AG08396 (cell line): ENCODE data around the gene CLHC1.
"Not testable (repeated sequence)": the region's sequence is repeated elsewhere in the genome, so short reads cannot be mapped to it uniquely, and the experiment has no call there.

ENCODE experiments used
- DNase-seq: peaks from one replicate; pipeline ENCODE4 v3.0.0; 2012; ENCODE audit warnings: low spot score, mixed read lengths

Gene CLHC1

DNA sequence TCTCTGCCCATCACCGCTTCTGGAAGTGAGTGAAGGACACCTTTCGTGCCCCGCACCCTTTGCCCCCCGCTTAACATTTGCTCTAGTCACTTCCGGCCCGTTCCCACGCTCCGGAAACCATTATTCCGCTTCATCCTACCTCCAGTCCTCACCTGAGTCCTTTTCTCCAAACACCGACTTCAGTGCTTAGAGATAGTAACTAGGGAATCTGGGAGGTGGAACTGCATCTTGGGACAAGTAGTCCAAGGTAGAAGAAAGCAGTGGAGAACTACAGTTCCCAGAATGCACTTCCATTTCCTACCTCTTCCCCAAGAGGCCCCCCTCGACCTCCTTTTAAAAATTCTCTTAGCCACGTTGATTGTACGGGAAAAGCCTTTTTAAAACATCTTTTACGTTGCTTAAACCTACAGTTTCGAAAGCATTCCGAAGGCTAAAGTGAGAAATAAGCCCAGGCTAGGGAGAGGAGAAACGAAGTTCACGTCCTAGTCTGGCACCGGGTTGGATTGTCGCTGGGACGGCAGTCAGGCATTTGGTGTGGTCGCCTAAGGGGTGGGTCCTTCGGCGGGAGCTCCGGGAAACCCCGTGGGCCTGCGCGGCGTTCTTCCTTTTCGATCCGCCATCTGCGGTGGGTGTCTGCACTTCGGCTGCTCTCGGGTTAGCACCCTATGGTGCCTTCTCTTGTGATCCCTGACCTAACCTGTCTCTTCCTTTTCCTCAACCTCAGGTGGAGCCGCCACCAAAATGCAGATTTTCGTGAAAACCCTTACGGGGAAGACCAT is at the start of gene CLHC1, which contains the start of gene RPS27A:
TSS of gene CLHC1 (minus strand) at position 210 of the 779 bp plus-strand sequence. CDS start 9,882 bp downstream, outside the sequence.
TSS of gene RPS27A (plus strand) at position 605 of the 779 bp plus-strand sequence. CDS start at position 742, 137 bp downstream.
- DNase-seq: peak; percentile 89

- not testable (repeated sequence) for DNase-seq
These were observed 48.9 kb upstream of the CLHC1 start for GRCh38 chr2:55280851-55281546.

- DNase-seq: not testable (repeated sequence)
These were observed 47.8 kb upstream of the CLHC1 start for GRCh38 chr2:55279859-55280424.

DNA sequence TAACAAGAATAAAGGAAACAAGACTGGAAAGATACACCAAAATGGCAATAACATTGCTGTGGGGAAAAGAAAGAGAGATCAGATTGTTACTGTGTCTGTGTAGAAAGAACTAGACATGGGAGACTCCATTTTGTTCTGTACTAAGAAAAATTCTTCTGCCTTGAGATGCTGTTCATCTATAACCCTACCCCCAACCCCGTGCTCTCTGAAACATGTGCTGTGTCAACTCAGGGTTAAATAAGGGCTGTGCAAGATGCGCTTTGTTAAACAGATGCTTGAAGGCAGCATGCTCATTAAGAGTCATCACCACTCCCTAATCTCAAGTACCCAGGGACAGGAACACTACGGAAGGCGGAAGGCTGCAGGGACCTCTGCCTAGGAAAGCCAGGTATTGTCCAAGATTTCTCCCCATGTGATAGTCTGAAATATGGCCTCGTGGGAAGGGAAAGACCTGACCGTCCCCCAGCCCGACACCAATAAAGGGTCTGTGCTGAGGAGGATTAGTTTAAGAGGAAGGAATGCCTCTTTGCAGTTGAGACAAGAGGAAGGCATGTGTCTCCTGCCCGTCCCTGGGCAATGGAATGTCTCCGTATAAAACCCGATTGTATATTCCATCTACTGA is 47.2 kb upstream of the CLHC1 start:
- DNase-seq: not testable (repeated sequence)

- DNase-seq: no peak
These were observed 45.2 kb upstream of the CLHC1 start for GRCh38 chr2:55277310-55277709.

DNA sequence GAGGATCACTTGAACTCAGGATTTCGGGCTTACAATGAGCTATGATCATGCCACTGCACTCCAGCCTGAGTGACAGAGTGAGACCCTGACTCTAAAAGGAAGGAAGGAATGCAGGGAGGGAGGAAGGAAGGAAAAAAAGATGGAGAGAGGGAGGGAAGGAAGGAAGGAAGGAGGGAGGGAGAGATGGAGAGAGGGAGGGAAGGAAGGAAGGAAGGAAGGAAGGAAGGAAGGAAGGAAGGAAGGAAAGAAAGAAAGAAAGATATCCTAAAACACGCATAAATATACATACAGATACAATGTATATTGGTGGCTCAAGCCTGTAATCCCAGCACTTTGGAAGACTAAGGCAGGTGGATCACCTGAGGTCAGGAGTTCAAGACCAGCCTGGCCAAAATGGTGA is 42.3 kb upstream of the CLHC1 start:
- not testable (repeated sequence) for DNase-seq

- DNase-seq: peak; percentile 3
These were observed 37.5 kb upstream of the CLHC1 start for GRCh38 chr2:55269645-55269990.

GRCh38 chr2:55268907-55269644 is 37.0 kb upstream of the CLHC1 start, which contains the start of gene MTIF2:
Gene MTIF2, minus strand, starts transcription at chr2:55269231. Its CDS starts 5,373 bp downstream, at chr2:55263858.
- peak; percentile 92 for DNase-seq

DNA sequence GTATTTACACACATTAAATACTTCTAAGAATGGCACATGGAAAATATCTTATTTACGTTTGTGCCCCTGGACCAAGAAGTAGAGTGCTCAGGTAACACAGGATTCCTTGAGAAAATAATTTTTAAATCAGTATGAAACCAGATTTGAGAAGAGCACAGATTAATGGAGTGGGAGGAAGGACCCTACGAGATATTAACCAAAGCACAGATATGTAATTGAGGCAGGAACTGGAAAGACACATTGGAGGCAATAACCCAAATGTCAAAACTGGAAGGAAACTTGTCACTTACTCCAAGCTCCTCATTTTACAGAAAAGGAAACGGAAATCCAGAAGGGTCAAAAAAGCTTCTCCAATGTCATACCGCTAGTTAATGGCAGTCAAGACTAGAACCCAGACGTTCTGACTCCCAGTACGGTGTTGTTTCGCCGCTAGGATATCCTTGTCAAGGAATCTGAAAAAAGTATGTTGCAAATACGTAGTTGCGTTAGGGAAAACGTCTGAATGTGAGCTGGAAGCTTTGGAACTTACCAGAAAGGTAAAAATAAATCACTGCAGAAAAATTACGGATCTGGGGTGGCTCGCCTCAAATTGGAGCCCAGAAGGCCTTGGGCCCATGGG is 36.3 kb upstream of the CLHC1 start:
- no peak for DNase-seq

DNA sequence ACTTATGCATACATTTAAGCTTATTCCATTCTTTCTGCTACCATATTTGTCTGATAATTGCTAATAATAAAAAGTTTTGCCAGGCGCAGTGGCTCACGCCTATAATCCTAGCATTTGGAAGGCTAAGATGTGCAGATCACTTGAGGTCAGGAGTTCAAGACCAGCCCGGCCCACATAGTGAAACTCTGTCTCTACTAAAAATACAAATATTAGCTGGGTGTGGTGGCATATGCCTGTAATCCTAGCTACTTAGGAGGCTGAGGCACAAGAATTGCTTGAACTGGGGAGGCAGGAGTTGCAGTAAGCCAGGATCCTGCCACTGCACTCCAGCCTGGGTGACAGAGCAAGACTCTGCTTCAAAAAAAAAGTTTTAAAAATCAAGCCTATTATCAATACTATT is 27.5 kb upstream of the CLHC1 start:
- not testable (repeated sequence) for DNase-seq

DNA sequence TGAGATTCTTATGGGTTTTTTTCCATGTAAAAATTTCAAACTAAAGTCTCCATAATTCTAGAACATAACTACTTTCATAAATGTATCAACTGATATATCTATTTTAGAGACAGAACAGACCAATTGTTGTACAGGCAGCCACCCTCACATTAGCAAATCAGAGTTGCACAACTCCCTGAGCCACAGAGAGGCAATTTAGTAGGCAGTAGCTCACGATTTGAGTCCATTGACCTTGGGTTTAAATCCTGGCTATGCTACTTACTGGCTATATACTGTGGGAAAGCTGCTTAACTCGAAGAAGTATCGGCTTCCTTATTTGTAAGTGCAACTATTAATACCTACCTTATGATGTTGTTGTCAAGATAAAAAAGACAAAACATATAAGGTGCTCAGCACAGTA is 20.7 kb upstream of the CLHC1 start:
- DNase-seq: no peak

GRCh38 chr2:55247025-55247424 is 14.9 kb upstream of the CLHC1 start:
- DNase-seq: no peak

GRCh38 chr2:55245411-55245810 is 13.3 kb upstream of the CLHC1 start:
- no peak for DNase-seq

- DNase-seq: no peak
These were observed 10.5 kb upstream of the CLHC1 start for GRCh38 chr2:55242617-55243016.

DNA sequence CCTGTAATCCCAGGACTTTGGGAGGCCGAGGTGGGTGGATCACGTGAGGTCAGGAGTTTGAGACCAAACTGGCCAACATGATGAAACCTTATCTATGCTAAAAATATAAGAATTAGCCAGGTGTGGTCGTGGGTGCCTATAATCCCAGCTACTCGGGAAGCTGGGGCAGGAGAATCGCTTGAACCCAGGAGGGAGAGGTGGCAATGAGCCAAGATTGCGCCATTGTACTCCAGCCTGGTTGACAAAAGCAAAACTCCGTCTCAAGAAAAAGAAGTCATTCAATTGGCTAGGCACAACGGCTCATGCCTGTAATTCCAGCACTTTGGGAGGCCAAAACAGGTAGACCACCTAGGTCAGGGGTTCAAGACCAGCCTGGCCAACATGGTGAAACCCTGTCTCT is 9.5 kb upstream of the CLHC1 start:
- DNase-seq: not testable (repeated sequence)

DNA sequence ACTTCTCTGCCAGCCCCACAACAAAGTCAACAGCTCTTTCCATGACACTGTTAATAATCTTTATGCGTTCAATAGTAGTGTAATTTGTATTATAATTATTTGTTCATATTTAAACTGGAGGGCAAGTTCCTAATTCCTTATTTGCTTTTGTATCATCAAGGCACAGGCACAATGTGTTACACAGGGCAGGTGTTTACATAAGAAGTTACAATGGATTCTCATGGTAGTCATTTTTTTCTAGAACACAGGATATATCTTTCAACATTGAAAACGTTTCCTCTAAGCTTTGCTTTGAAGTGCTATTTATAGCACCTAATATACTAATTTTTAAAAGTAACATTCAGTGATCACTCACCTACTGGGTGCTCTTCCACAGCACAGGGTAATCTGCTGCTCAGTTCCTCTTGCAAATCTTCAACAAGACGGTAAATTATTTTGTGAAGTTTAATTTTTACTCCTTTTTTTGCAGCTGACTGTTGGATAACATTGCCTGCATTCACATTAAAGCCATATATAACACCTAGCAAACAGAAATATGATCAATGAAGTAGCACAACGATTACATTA is 7.6 kb upstream of the CLHC1 start:
- no peak for DNase-seq

DNA sequence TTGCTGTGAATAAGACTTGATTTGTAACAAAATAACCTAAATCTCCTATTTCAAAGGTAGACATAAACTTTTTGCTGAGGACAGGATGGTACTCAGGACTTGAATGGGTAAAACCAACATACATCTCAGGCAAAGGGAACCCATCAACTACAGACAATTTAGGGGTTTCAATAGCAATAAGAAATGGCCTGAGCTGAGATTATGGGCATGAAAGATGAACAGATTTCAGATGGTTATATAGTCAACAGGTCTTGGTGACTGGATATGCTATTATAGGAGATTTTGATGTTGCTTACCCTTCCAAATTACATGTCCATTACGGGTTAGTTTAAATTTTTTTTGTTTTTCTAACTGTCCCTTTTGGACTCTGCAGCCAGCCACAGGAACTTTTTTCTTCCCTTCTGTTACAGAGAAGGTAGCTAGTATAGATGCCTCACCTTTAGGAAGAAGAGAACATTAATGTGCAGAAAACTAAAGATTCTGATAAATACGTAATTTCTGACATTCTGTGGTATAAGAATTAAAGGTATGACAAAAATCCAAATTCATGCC is 5.0 kb upstream of the CLHC1 start:
- DNase-seq: no peak

- no peak for DNase-seq
These were observed 3.8 kb upstream of the CLHC1 start for GRCh38 chr2:55235724-55236538.

GRCh38 chr2:55233658-55233940 is 1.5 kb upstream of the CLHC1 start:
- DNase-seq: no peak
